Hepatocyte (in vitro differentiated cells): Measurements from ENCODE around the gene MPP3. TPM values are rescaled to one million over a fixed set of nuclear protein-coding genes. Genes with fewer than 3 reads are reported as not detected.

Experiments
- DNase-seq: peaks from one replicate; pipeline ENCODE4 v3.0.0-alpha.2; 2016; ENCODE audit warnings: low spot score
- H2AFZ ChIP-seq: fragments of 200-600 bp; sonication (generic); 2 replicates; pipeline ENCODE4 v1.6.0; 2016; ENCODE audit warnings: antibody characterized with exemption, mild to moderate bottlenecking
- H3K27ac ChIP-seq: fragments of 200-600 bp; sonication (generic); 2 replicates; pipeline ENCODE4 v1.5.1; 2016; ENCODE audit warnings: mild to moderate bottlenecking
- H3K27me3 ChIP-seq: fragments of 200-600 bp; sonication (generic); 2 replicates; pipeline ENCODE4 v1.6.1; 2016
- H3K36me3 ChIP-seq: fragments of 200-600 bp; sonication (generic); replicated peaks from 2 replicates; pipeline ENCODE4 v1.5.1; 2016; ENCODE audit warnings: low read depth; ENCODE audit not compliant: insufficient read depth
- H3K4me1 ChIP-seq: fragments of 200-600 bp; sonication (generic); 2 replicates; pipeline ENCODE4 v1.5.1; 2016; ENCODE audit warnings: mild to moderate bottlenecking, moderate library complexity; ENCODE audit not compliant: insufficient read depth
- H3K4me2 ChIP-seq: fragments of 200-600 bp; sonication (generic); 2 replicates; pipeline ENCODE4 v1.6.0; 2016
- H3K4me3 ChIP-seq: fragments of 200-600 bp; sonication (generic); 2 replicates; pipeline ENCODE4 v1.5.1; 2016; ENCODE audit warnings: mild to moderate bottlenecking
- H3K79me2 ChIP-seq: fragments of 200-600 bp; sonication (generic); 2 replicates; pipeline ENCODE4 v1.6.0; 2017; ENCODE audit warnings: mild to moderate bottlenecking
- H3K9me2 ChIP-seq: fragments of 200-600 bp; sonication (generic); replicated peaks from 2 replicates; pipeline ENCODE4 v1.6.0; 2017; ENCODE audit warnings: mild to moderate bottlenecking; ENCODE audit not compliant: insufficient read depth
- H3K9me3 ChIP-seq: fragments of 200-600 bp; sonication (generic); 2 replicates; pipeline ENCODE4 v1.5.1; 2016; ENCODE audit warnings: low read depth, mild to moderate bottlenecking
- H4K20me1 ChIP-seq: fragments of 200-600 bp; sonication (generic); 2 replicates; pipeline ENCODE4 v1.6.0; 2016; ENCODE audit warnings: mild to moderate bottlenecking; ENCODE audit not compliant: insufficient read depth, poor library complexity, severe bottlenecking
- EZH2 ChIP-seq: fragments of 200-600 bp; sonication (generic); IDR thresholded peaks from 2 replicates; pipeline ENCODE4 v1.6.1; 2016; ENCODE audit warnings: antibody characterized with exemption, mild to moderate bottlenecking, borderline replicate concordance
- EZH2phosphoT487 ChIP-seq: fragments of 200-600 bp; sonication (generic); IDR thresholded peaks from one replicate; pipeline ENCODE4 v1.6.1; 2018; ENCODE audit warnings: antibody characterized with exemption, mild to moderate bottlenecking, low read depth, moderate library complexity; ENCODE audit not compliant: unreplicated experiment, severe bottlenecking
- WGBS: methylation state at CpG from one replicate; pipeline ENCODE4 v1.1.6; 2016; ENCODE audit warnings: low lambda C conversion rate; ENCODE audit errors: missing lambda C conversion rate; 5-methylcytosine and 5-hydroxymethylcytosine counted together
- polyA plus RNA-seq: library from polyadenylated mRNA; unstranded; fragments of >200 nt; fragmentation: Nextera tagmentation; extraction: Ambion mirVana; gene quantifications from 2 replicates; pipeline ENCODE4 v1.2.1, GENCODE V29; 2016
- total RNA-seq: library from RNA; depleted of rRNA; stranded (reverse); fragments of >200 nt; gene quantifications from 2 replicates; pipeline ENCODE4 v1.2.3, GENCODE V29; 2014
- TF ChIP-seq, protein P1 (sequence below): fragments of 200-600 bp; sonication (generic); IDR thresholded peaks from 2 replicates; pipeline ENCODE4 v1.5.1; 2016; ENCODE audit warnings: antibody characterized with exemption, mild to moderate bottlenecking; ENCODE audit not compliant: poor library complexity

Gene MPP3
- total and polyA plus RNA-seq, 2 experiments from 2014 or later = 3.2 to 5.1 TPM

DNA sequence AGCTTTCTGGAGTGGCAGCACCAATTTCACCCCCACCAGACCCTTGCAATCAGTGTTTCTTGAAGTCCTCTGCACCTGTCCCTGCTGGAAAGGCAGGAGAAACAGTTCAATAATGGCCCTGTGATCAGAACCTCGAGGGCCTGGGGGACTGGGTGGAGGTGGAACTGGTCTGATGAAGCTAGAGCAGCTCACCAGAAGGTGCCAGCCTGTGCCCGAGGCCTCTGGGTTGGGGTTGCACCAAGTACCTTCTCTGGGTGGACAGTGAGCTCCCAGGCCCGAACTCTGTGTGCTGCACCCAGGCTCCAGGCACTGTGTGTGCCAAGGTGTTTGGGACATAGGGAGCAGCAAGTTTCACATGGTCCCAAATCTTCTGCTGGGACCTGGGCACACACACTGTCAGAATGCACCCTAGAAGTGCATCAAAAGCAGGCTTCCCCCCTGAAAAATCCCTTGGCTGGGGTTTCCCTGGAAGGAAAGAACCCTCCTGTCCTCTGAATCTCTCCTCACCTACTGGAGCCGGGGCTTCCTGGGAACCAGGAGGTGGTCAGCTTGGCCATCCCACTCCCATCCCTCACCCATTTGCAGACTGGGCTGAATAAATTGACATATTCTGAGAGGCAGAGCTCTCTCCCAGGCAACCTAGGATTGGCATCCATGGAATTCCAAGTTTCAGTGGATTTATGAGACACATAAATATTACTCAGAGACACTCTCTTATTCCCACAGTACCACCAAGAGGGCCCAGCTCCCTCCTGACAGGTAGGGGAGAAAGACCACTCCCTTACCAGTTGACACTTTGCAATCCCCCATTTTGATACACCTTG lies 31.4 kb upstream of the MPP3 start:
- no peak for TF ChIP-seq EZH2
- TF ChIP-seq, protein P1, sequence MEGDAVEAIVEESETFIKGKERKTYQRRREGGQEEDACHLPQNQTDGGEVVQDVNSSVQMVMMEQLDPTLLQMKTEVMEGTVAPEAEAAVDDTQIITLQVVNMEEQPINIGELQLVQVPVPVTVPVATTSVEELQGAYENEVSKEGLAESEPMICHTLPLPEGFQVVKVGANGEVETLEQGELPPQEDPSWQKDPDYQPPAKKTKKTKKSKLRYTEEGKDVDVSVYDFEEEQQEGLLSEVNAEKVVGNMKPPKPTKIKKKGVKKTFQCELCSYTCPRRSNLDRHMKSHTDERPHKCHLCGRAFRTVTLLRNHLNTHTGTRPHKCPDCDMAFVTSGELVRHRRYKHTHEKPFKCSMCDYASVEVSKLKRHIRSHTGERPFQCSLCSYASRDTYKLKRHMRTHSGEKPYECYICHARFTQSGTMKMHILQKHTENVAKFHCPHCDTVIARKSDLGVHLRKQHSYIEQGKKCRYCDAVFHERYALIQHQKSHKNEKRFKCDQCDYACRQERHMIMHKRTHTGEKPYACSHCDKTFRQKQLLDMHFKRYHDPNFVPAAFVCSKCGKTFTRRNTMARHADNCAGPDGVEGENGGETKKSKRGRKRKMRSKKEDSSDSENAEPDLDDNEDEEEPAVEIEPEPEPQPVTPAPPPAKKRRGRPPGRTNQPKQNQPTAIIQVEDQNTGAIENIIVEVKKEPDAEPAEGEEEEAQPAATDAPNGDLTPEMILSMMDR = no peak
- TF ChIP-seq EZH2phosphoT487 = no peak
- H3K36me3 ChIP-seq = no peaks in the 10 kb centered on the region
- DNase-seq = no peak
- H4K20me1 ChIP-seq = no peaks in the 10 kb centered on the region
- H3K79me2 ChIP-seq = no peaks in the 10 kb centered on the region
- H3K4me2 ChIP-seq = no peak overlapping the region
- no peak overlapping the region for H3K4me3 ChIP-seq
- WGBS = 80% methylated on average over 4 of the region's 4 CpGs
- no peaks in the 10 kb centered on the region for H3K9me2 ChIP-seq
- no peaks in the 10 kb centered on the region for H3K4me1 ChIP-seq
- H3K27me3 ChIP-seq = no peaks in the 10 kb centered on the region
- no peaks in the 10 kb centered on the region for H3K9me3 ChIP-seq
- H2AFZ ChIP-seq = no peak overlapping the region
- H3K27ac ChIP-seq = no peak overlapping the region

DNA sequence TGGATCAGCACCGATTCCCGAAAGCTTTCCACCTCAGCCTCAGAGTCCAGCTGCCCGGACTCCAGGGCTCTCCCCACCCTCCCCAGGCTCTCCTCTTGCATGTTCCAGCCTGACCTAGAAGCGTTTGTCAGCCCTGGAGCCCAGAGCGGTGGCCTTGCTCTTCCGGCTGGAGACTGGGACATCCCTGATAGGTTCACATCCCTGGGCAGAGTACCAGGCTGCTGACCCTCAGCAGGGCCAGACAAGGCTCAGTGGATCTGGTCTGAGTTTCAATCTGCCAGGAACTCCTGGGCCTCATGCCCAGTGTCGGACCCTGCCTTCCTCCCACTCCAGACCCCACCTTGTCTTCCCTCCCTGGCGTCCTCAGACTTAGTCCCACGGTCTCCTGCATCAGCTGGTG lies 29.0 kb upstream of the MPP3 start:
- H2AFZ ChIP-seq = no peak overlapping the region
- H3K4me2 ChIP-seq = no peak overlapping the region
- H3K27me3 ChIP-seq = no peaks in the 10 kb centered on the region
- no peaks in the 10 kb centered on the region for H3K4me1 ChIP-seq
- 89% methylated on average over 9 of the region's 9 CpGs for WGBS
- H3K36me3 ChIP-seq = no peaks in the 10 kb centered on the region
- H3K4me3 ChIP-seq = no peak overlapping the region
- no peaks in the 10 kb centered on the region for H3K9me3 ChIP-seq
- H3K9me2 ChIP-seq = no peaks in the 10 kb centered on the region
- no peak for TF ChIP-seq EZH2
- TF ChIP-seq, protein P1 = no peak
- no peak for TF ChIP-seq EZH2phosphoT487
- no peak overlapping the region for H3K27ac ChIP-seq
- no peaks in the 10 kb centered on the region for H3K79me2 ChIP-seq
- H4K20me1 ChIP-seq = no peaks in the 10 kb centered on the region
- DNase-seq = no peak

DNA sequence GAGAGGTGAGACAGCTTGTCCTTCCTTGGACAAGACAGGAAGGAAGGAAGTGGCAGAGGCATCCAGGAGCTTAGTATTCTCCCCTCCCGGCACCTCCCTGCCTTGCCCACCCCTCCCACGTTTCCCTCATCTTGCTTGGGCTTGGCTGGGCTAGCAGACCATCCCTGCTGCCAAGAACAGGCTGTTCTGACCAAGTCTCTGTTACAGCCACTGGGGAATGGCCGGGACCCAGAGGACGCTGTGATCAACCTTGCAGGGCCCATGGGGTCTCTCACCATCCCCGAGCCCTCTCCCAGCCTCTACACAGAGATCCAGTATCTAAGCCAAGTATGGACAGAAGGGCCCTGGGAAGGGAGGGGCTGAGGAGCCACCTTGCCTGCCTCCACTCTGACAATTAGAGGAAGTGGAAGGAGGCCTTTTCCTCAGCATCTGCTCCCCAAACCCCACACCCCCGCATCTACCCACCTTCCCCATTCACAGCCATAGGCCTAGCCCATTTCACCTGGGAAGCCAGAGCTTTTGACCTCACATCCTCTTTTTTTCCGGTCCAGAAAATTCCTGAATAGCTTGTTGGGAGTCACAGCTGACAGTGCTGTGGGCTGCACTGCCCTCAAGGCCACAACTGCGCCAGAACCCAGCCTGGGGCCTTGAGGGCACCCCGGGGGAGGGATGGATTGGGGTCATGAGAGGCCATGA lies 28.1 kb upstream of the MPP3 start:
- Histone ChIP-seq H2AFZ (no peak overlapping the region), H3K9me2 (no peaks in the 10 kb centered on the region), H3K36me3 (no peaks in the 10 kb centered on the region), H3K79me2 (no peaks in the 10 kb centered on the region), H3K4me1 (no peaks in the 10 kb centered on the region), H3K27ac (no peak overlapping the region), H3K9me3 (no peaks in the 10 kb centered on the region), H3K4me2 (no peak overlapping the region), H4K20me1 (no peaks in the 10 kb centered on the region), H3K4me3 (no peak overlapping the region), H3K27me3 (no peaks in the 10 kb centered on the region)
- TF ChIP-seq EZH2phosphoT487 (no peak), EZH2 (no peak)
- TF ChIP-seq, protein P1 = no peak
- WGBS = 81% methylated on average over 8 of the region's 9 CpGs
- no peak for DNase-seq
